K562 (cell line): ENCODE data around the gene HTR6. TPM values are rescaled to one million over a fixed set of nuclear protein-coding genes. Genes with fewer than 3 reads are reported as not detected.
A peak's percentile ranks its signal among the peaks of the same experiment; 100 is the strongest.

ENCODE experiments used
- ATAC-seq: fragments of 200-7000 bp; cut with Tn5 transposase; 3 replicates; pipeline ENCODE4 v1.9.1; 2020; ENCODE audit warnings: moderate library complexity
- BruUV-seq: library from RNA; stranded (reverse); fragments of 400-500 nt; replicated peaks from 2 replicates; lab custom pipeline; 2021; lab: Mats Ljungman, UMichigan
- CTCF ChIA-PET: fragments of 300-600 bp; formaldehyde crosslinking; extraction: SDS; loops from one replicate; lab custom pipeline; 2021; ENCODE audit warnings: low intra/inter-chr PET ratio; lab: Yijun Ruan, JAX
- POLR2A ChIA-PET: fragments of 300-600, 350-650 bp; sonication (Branson Sonifier 250); formaldehyde crosslinking; extraction: SDS; loops from one replicate; lab custom pipeline; 2021; ENCODE audit warnings: antibody characterized with exemption, inconsistent platforms; lab: Yijun Ruan, JAX
- DNase-seq, 4 experiments: peaks; one replicate each; pipeline versions ENCODE4 v3.0.0 to v3.0.0-alpha.2; 2011 to 2018; ENCODE audit warnings: low spot score in 3 of 4, mixed read lengths in 3 of 4; ENCODE audit errors: extremely low read depth in 1 of 4
- FAIRE-seq: peaks from 2 replicates; lab custom pipeline; 2011; peaks lifted over from hg19 to GRCh38; lab: Jason Lieb, UNC
- H2AFZ ChIP-seq: 2 replicates; pipeline ENCODE4 v1.6.0; 2011; ENCODE audit warnings: low read depth, low read length, control low read depth, inconsistent platforms
- H3K27ac ChIP-seq: fragments of 200-600 bp; 3 replicates; pipeline ENCODE4 v1.8.0; 2011; ENCODE audit warnings: low read depth, mild to moderate bottlenecking, control low read depth, inconsistent platforms, low read length, moderate library complexity, mixed read lengths; ENCODE audit errors: extremely low read depth
- H3K27me3 ChIP-seq, 2 experiments: fragments of 300-600 bp in 1 of 2; 2 replicates in 1 of 2; 3 replicates in 1 of 2; pipeline versions ENCODE4 v1.6.0 to v1.8.0; 2011; ENCODE audit warnings: inconsistent platforms in 2 of 2, low read length in 2 of 2, mild to moderate bottlenecking in 1 of 2, mixed read lengths in 1 of 2, moderate library complexity in 1 of 2; ENCODE audit not compliant: control insufficient read depth in 2 of 2, insufficient read depth in 2 of 2
- H3K36me3 ChIP-seq: fragments of 300-600 bp; 3 replicates; pipeline ENCODE4 v1.8.0; 2011; ENCODE audit warnings: mild to moderate bottlenecking, low read length, inconsistent platforms; ENCODE audit not compliant: control insufficient read depth, insufficient read depth
- H3K4me1 ChIP-seq, 2 experiments: fragments of 200-600 bp in 1 of 2; replicated peaks in 1 of 2; 2 replicates in 1 of 2; 3 replicates in 1 of 2; pipeline versions ENCODE4 v1.5.1 to v1.8.0; 2011; ENCODE audit warnings: inconsistent platforms in 2 of 2, low read length in 2 of 2, mild to moderate bottlenecking in 1 of 2, mixed read lengths in 1 of 2, moderate library complexity in 1 of 2; ENCODE audit not compliant: control insufficient read depth in 2 of 2, insufficient read depth in 2 of 2
- H3K4me2 ChIP-seq: 2 replicates; pipeline ENCODE4 v1.6.1; 2011; ENCODE audit warnings: low read length, control low read depth, inconsistent platforms, mixed read lengths; ENCODE audit not compliant: insufficient read depth
- H3K4me3 ChIP-seq: fragments of 200-600 bp; sonication (generic), shearing (Covaris generic); 2 replicates; pipeline ENCODE4 v1.5.1; 2016; ENCODE audit warnings: control low read depth, inconsistent platforms
- H3K79me2 ChIP-seq: fragments of 200-600 bp; 3 replicates; pipeline ENCODE4 v1.8.0; 2011; ENCODE audit warnings: low read length, inconsistent platforms; ENCODE audit not compliant: control insufficient read depth, insufficient read depth
- H3K9ac ChIP-seq, 2 experiments: 2 replicates each; pipeline versions ENCODE4 v1.6.0 to v1.6.1; 2011; ENCODE audit warnings: low read depth in 2 of 2, low read length in 2 of 2, control low read depth in 1 of 2, inconsistent platforms in 1 of 2, mild to moderate bottlenecking in 1 of 2, mixed read lengths in 1 of 2; ENCODE audit not compliant: insufficient read depth in 1 of 2
- H3K9me1 ChIP-seq: one replicate; pipeline ENCODE4 v1.6.0; 2011; ENCODE audit warnings: inconsistent platforms, mild to moderate bottlenecking, low read length, moderate library complexity; ENCODE audit not compliant: control insufficient read depth, insufficient read depth
- H3K9me3 ChIP-seq: replicated peaks from 2 replicates; pipeline ENCODE4 v1.5.1; 2011; ENCODE audit warnings: low read depth, low read length, inconsistent platforms; ENCODE audit not compliant: control insufficient read depth, insufficient read depth
- H4K20me1 ChIP-seq: replicated peaks from 2 replicates; pipeline ENCODE4 v1.6.1; 2011; ENCODE audit warnings: low read length, inconsistent platforms, mixed read lengths; ENCODE audit not compliant: control insufficient read depth, insufficient read depth
- PHF21A ChIP-seq: fragments of 450-650 bp; IDR thresholded peaks from 2 replicates; pipeline ENCODE4 v1.6.1; 2017; ENCODE audit warnings: low read depth, borderline replicate concordance
- POLR2B ChIP-seq: fragments of 450-650 bp; IDR thresholded peaks from 2 replicates; pipeline ENCODE4 v1.6.1; 2018; ENCODE audit warnings: low read depth; ENCODE audit not compliant: partially characterized antibody
- POLR2G ChIP-seq: fragments of 200-400 bp; formaldehyde crosslinking; IDR thresholded peaks from 2 replicates; pipeline ENCODE4 v1.6.1; 2017; ENCODE audit warnings: low read depth, mild to moderate bottlenecking, antibody characterized with exemption, low read length, moderate library complexity
- RBM25 ChIP-seq: fragments of 200-400 bp; formaldehyde crosslinking; IDR thresholded peaks from 2 replicates; pipeline ENCODE4 v1.6.1; 2018; ENCODE audit warnings: low read length, low read depth, moderate library complexity; ENCODE audit not compliant: severe bottlenecking
- TARDBP ChIP-seq: fragments of 450-650 bp; IDR thresholded peaks from 2 replicates; pipeline ENCODE4 v1.6.1; 2016
- ZNF146 ChIP-seq: IDR thresholded peaks from one replicate; pipeline ENCODE4 v1.6.1; 2018; ENCODE audit warnings: missing compliant biosample characterization; ENCODE audit not compliant: unreplicated experiment
- WGBS: fragments of 100-300 bp; shearing (Covaris generic); methylation state at CpG from one replicate; pipeline ENCODE4 v1.1.6; 2016; ENCODE audit warnings: low coverage, mixed read lengths; ENCODE audit not compliant: insufficient coverage; ENCODE audit errors: missing lambda C conversion rate; 5-methylcytosine and 5-hydroxymethylcytosine counted together
- in situ Hi-C: fragments of 300-500 bp; cut with MboI; formaldehyde crosslinking; loops from 4 replicates; pipeline ENCODE4 v1.15.0; 2018; ENCODE audit warnings: inconsistent platforms, mixed read lengths
- intact Hi-C: fragments of 100-400 bp; cut with micrococcal nuclease; formaldehyde crosslinking; loops from 2 replicates; pipeline ENCODE4 v1.14.2; 2022
- polyA plus RNA-seq, 8 experiments: library from polyadenylated mRNA; depleted of rRNA in 4 of 8; stranded (reverse) in 5 of 8; unstranded in 3 of 8; fragments of >200 nt; fragmentation: Nextera tagmentation in 2 of 8; fragmentation: Illumina TruSeq in 1 of 8; extraction: Ambion mirVana in 2 of 8; extraction: Trizol in 1 of 8; gene quantifications; 2 replicates each; pipeline versions ENCODE4 v1.2.1 to v1.2.3, GENCODE V29; 2011 to 2014; ENCODE audit warnings: inconsistent platforms in 1 of 8, missing spikeins in 1 of 8
- total RNA-seq, 7 experiments: library from RNA; depleted of rRNA in 6 of 7; stranded (reverse); fragments of >200 nt in 6 of 7; fragmentation: Illumina TruSeq in 2 of 7; extraction: Trizol in 2 of 7; gene quantifications; 2 replicates each; pipeline versions ENCODE4 v1.2.1 to v1.2.3, GENCODE V29; 2011 to 2021; ENCODE audit warnings: low replicate concordance in 1 of 7

HTR6 gene
- total and polyA plus RNA-seq, 9 of the 15 experiments (the other 6 are each of a cell fraction or from before 2014, with no cell fraction given): not detected

- CTCF ChIA-PET: no interaction called here
Observed at GRCh38 chr1:19683351-19683750, 18.7 kb downstream of the HTR6 start.

GRCh38 chr1:19684677-19685076 lies 20.0 kb downstream of the HTR6 start:
- H3K27me3 ChIP-seq: peaks cover 10 to 44% of the 10 kb centered on the region in 2 experiments
- H3K4me1 ChIP-seq: no peaks in the 10 kb centered on the region
- TF ChIP-seq POLR2G (no peak), RBM25 (peak; percentile 82)
- no peak for FAIRE-seq
- H3K4me3 ChIP-seq: no peak overlapping the region
- H3K9me3 ChIP-seq: no peaks in the 10 kb centered on the region
- H3K9ac ChIP-seq: no peak overlapping the region
- ATAC-seq: no peak
- H4K20me1 ChIP-seq: 0 out of 2 replicates have a peak, but pooled peaks cover 10% of the 10 kb centered on the region
- CTCF ChIA-PET: no interaction called here
- POLR2A ChIA-PET: interaction anchor here (0.9 kb wide), 1 partner anchor 20 kb away, joined by 3 read pairs; no protein-coding TSS in a partner anchor
- DNase-seq: no peak
- intact Hi-C loops (no loop called here), in situ Hi-C loops (no loop called here)
- 0% methylated on average over 2 of the region's 2 CpGs for WGBS
- no peaks in the 10 kb centered on the region for H3K36me3 ChIP-seq
- H2AFZ ChIP-seq: no peak overlapping the region
- H3K4me2 ChIP-seq: no peak overlapping the region
- no peaks in the 10 kb centered on the region for H3K9me1 ChIP-seq
- no peaks in the 10 kb centered on the region for H3K79me2 ChIP-seq
- H3K27ac ChIP-seq: no peak overlapping the region
- BruUV-seq: no TSS peak

More at GRCh38 chr1:19683351-19683750, 18.7 kb downstream of the HTR6 start:
- H3K36me3 ChIP-seq: no peaks in the 10 kb centered on the region
- no peak for ATAC-seq
- H2AFZ ChIP-seq: no peak overlapping the region
- H4K20me1 ChIP-seq: peaks cover 19% of the 10 kb centered on the region; the same call in 1 of the 2 replicates
- H3K9ac ChIP-seq: no peak overlapping the region; a peak in 1 of 4 replicates
- no peak overlapping the region for H3K27ac ChIP-seq
- intact Hi-C loops: no loop called here
- BruUV-seq: no TSS peak
- no peaks in the 10 kb centered on the region for H3K79me2 ChIP-seq
- WGBS: 0% methylated on average over 8 of the region's 8 CpGs
- no peaks in the 10 kb centered on the region for H3K9me3 ChIP-seq
- POLR2A ChIA-PET: no interaction called here
- no peak for TF ChIP-seq POLR2B
- TF ChIP-seq TARDBP: no peak
- no peak for TF ChIP-seq PHF21A
- TF ChIP-seq ZNF146 (CRISPR knock-in tag): no peak
- H3K4me1 ChIP-seq: peaks cover 0 to 9% of the 10 kb centered on the region in 2 experiments; a peak in 1 of 5 replicates
- DNase-seq: no peak
- H3K4me2 ChIP-seq: no peak overlapping the region
- in situ Hi-C loops: no loop called here
- H3K9me1 ChIP-seq: no peaks in the 10 kb centered on the region
- H3K4me3 ChIP-seq: no peak overlapping the region
- FAIRE-seq: no peak
- H3K27me3 ChIP-seq: peaks cover 22 to 47% of the 10 kb centered on the region in 2 experiments
